GM12865 (cell line): ENCODE data around the gene FBP2.

ENCODE experiments used
- DNase-seq: peaks from one replicate; pipeline ENCODE4 v3.0.0; 2010; ENCODE audit warnings: low read depth
- H3K4me3 ChIP-seq: 2 replicates; pipeline ENCODE4 v1.5.1; 2011; ENCODE audit warnings: mild to moderate bottlenecking, low read depth, low read length, control low read depth
- CTCF ChIP-seq: IDR thresholded peaks from 2 replicates; pipeline ENCODE4 v1.5.1; 2011; ENCODE audit warnings: low read length, control low read depth, low read depth, inconsistent platforms; ENCODE audit not compliant: insufficient read depth; ENCODE audit errors: missing control alignments

FBP2 gene

GRCh38 chr9:94623253-94623652 lies 29.6 kb upstream of the FBP2 start:
- H3K4me3 ChIP-seq, result no peak overlapping the region
- TF ChIP-seq CTCF, result peak; percentile 57
- DNase-seq, result peak; percentile 57

- no peak for DNase-seq
- TF ChIP-seq CTCF, result no peak
- no peak overlapping the region for H3K4me3 ChIP-seq
Measured at GRCh38 chr9:94622087-94622800, 28.6 kb upstream of the FBP2 start.

GRCh38 chr9:94619026-94619425 lies 25.4 kb upstream of the FBP2 start:
- no peak for TF ChIP-seq CTCF
- no peak for DNase-seq
- no peak overlapping the region for H3K4me3 ChIP-seq

GRCh38 chr9:94613003-94613402 lies 19.4 kb upstream of the FBP2 start:
- no peak for DNase-seq
- no peak for TF ChIP-seq CTCF
- no peak overlapping the region for H3K4me3 ChIP-seq

- no peak for TF ChIP-seq CTCF
- DNase-seq, result no peak
- H3K4me3 ChIP-seq, result no peak overlapping the region
Measured at GRCh38 chr9:94612071-94612470, 18.4 kb upstream of the FBP2 start.

- peak; percentile 20 for DNase-seq
- no peak for TF ChIP-seq CTCF
- H3K4me3 ChIP-seq, result no peak overlapping the region
Measured at GRCh38 chr9:94611638-94612068, 18.0 kb upstream of the FBP2 start.

GRCh38 chr9:94610181-94610606 lies 16.6 kb upstream of the FBP2 start:
- no peak for DNase-seq
- TF ChIP-seq CTCF, result no peak
- no peak overlapping the region for H3K4me3 ChIP-seq
